Limb (tissue), 2 donors: ENCODE measurements around the gene HYPK.
"Not testable (repeated sequence)": the region's sequence is repeated elsewhere in the genome, so short reads cannot be mapped to it uniquely, and the experiment has no call there.

Experiments
- DNase-seq, 2 donors: peaks; one replicate each; pipeline ENCODE4 v3.0.0-alpha.2; 2016; ENCODE audit errors: extremely low spot score in 2 of 2

Gene HYPK

DNA sequence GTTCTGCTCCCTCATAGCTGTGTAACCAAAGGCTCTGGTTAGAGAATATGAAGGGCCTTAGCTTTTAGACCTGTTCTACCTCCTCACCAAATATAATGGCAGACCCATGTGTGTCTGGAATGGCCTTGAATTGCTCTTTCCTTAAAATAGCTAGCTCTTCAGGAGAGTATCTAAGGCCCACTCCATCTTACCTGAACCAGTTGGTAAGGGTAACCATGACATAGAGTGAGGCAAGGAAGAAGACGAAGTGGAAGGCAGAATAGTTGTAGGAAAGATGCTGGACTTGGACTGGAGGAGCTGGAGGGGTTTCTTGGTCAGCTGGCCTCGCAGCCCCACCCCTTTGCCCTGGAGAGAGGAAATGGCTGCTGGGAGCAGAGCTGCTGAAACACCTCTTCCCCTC is 5.2 kb upstream of the HYPK start:
- DNase-seq, result no peak

DNA sequence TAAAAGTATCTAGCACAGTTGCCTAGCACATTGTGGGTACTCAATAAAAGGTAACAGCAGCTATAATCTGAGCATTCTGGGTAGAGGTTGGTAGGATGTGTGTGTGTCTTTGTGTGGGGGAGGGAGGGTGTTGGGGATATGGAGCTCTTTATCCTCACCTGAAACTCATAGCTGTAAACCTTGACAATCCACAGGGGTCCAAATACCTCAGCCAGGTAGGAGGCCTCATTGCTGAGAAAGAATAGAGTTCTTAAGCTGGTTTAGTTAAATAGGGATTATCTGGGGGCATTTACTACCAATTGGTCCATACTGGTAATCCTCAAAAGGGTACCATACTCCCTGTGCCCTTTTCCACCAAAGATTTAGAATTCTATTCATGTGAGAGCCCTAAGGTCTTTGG is 4.4 kb upstream of the HYPK start:
- no peak for DNase-seq

GRCh38 chr15:43796566-43796965 is 3.8 kb upstream of the HYPK start:
- no peak for DNase-seq

- DNase-seq, result no peak
These were observed 1.0 kb upstream of the HYPK start for GRCh38 chr15:43799209-43799944.

GRCh38 chr15:43799945-43800285 is 484 bp upstream of the HYPK start, which contains the start of gene SERINC4:
Gene SERINC4 (minus strand): TSS chr15:43800220. CDS start chr15:43799986, 234 bp downstream.
- no peak for DNase-seq

DNA sequence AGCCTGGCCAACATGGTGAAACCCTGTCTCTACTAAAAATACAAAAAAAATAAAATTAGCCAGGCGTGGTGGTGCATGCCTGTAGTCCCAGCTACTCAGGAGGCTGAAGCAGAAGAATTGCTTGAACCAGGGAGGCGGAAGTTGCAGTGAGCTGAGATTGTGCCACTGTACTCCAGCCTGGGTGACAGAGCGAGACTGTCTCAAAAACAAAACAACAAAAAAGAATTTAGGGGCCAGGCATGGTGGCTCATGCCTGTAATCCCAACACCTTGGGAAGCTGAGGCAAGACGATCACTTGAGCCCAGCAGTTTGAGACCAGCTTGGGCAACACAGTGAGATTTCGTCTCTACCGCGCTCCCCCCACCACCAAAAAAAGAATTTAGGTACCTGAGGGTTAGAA is 2.3 kb downstream of the HYPK start:
- not testable (repeated sequence) for DNase-seq

DNA sequence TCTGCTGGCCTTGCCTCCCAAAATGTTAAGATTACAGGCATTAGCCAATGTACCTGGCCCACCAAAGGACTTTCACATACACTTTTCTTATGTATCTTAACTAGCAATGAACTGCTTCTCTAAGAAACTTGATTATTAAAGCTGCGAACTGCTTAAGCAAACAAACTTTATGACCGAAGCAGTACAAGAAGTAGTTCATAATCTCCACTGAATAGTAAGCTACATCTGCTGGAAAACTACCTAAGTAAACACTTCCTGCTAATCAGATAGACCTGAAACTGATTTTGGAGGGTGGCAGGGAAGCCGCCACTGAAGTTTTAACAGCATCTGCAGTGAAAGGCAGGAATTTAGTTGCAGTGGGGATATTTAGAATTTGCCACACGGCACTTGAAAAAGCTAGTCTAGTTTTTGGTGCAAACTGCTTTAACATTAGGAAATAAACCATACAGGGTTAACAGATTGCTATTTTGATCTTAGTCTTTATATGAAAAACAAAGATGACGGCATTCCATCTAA is 8.1 kb downstream of the HYPK start:
- no peak for DNase-seq

DNA sequence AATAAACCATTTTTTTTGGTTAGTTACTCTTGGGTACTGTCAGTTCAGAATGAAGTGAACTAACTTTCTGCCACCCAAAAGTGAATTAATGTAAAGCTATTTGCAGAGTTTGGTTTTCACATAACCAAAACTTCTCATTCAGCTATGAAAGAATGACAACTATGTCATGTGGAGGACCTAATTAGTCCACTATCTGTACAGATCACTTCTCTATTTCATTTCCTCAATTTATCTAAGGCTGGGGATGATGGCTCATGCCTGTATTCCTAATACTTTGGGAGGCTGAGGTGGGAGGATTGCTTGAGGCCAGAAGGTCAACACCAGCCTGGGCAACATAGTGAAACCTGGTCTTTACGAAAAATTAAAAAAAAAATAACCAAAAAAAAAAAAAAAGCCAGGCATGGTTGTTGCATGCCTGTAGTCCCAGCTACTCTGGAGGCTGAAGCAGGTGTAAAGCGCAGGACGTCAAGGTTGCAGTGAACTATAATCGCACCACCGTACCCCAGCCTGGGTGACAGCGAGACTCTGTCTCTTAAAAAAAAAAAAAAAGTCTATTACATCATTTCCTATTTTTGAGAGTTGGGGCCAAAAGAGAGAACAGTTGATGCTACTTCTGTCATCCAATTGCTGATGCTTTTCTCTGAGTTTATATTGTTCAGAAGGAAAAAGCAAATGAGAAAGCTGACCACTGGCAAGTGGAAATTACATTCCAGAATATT is 8.7 kb downstream of the HYPK start:
- DNase-seq, result no peak

GRCh38 chr15:43815064-43815463 is 14.7 kb downstream of the HYPK start:
- not testable (repeated sequence) for DNase-seq

- DNase-seq, result no peak
These were observed 21.1 kb downstream of the HYPK start for GRCh38 chr15:43821505-43821904.

DNA sequence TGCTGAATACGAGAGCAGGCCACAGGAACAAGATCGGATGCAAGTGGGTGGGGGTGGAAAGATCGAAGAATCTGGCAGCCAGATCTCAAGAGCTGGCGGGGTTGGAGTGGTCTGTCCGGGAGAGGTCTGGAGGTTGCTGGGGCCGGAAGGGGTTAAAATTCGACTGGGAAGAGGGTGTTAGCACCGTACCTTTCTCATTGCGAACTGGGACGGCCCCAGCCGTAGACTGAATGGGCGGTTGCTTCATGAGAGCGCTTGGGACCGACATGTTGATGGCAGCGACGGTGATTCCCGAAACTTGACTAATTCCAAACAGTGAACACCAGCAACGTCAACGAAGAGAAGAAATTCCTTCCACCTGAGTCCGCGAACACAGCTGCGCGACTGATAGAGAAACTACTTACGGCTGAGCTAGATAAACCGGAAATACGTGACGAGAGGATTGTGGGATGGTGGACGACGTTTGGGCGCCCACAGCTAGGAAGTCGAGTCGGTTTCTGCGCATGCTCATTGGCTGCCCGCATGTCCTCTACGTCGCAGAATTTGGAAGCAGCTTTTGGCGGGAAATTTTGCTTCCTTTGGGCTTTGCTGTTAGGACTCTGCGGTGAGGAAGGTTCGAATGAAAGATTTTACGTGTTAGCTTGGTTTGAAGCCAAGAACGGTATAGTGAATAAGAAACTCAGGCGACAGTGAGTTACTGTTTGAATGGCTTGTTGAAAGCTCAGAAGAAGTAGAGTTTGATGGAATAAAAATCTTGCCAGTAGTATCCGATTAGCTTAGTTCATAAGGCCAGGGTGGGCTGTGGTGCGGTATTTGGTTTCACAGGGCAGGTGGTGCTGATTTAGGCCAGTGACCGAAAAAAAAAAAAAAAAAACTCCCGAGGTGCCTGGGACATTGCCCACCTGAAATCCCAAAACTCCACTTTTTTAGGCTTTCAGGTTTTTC is 24.2 kb downstream of the HYPK start, which contains the start of gene MFAP1:
Gene MFAP1, minus strand, starts transcription at position 389 of the 945 bp plus-strand sequence. Its CDS starts 121 bp downstream, at position 268.
- DNase-seq, result peak; percentile 90 to 98

DNA sequence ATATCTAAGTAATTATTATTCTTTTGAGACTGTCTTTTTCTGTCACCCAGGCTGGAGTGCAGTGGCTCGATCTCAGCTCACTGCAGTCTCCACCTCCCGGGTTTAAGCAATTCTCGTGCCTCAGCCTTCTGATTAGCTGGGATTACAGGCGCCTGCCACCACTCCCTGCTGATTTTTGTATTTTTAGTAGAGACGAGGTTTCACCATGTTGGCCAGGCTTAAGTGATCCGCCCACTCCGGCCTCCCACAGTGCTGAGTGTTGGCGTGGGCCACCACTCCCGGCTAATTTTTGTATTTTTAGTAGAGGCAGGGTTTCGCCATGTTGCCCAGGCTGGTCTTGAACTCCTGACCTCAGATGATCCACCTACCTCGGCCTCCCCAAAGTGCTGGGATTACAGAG is 24.9 kb downstream of the HYPK start:
- DNase-seq, result not testable (repeated sequence)

DNA sequence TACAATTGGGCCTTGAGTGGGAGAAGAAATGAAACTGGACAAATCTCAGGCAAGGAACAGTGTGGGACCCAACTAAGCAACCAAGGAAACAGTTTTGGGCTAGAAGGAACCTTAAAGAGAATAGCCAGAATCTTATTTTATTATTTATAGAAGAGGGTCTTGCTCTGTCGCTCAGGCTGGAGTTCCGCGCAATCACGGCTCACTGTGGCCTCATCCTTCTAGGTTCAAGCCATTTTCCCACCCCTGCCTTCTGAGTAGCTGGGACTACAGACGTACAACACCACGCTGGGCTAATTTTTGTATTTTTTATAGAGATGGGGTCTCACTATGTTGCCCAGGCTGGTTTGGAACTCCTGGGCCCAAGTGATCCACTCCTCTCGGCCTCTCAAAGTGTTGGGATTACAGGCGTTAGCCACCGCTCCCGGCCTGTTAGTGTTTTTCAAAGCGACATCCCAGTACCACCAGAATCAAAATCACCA is 25.7 kb downstream of the HYPK start:
- DNase-seq, result no peak

GRCh38 chr15:43826508-43827341 is 26.3 kb downstream of the HYPK start, which contains the start of gene WDR76:
Gene WDR76 (plus strand): TSS chr15:43827002. CDS start chr15:43827033, 31 bp downstream.
- peak; percentile 81 to 82 for DNase-seq

DNA sequence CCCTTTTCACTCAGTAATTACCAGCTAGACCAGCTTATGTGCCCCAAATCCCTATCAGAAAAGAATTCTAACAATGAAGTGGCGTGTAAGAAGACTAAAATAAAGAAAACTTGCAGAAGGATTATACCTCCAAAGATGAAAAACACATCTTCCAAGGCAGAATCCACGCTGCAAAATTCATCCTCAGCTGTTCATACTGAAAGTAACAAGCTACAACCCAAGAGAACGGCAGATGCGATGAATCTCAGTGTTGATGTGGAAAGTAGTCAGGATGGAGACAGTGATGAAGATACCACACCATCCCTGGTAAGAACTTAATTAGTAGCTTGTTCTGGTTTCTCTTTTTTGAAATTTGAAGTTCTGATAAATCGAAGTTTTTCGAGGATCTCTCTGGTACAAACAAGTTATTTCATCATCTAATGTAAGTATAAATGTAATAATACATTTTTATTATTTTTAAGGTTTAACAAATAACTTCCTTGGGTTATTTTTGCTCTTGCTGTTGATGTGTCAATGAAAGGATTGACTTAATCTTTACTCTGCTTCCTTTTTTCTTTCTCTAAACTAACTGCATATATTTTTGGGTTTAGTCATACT is 27.8 kb downstream of the HYPK start:
- DNase-seq, result no peak

DNA sequence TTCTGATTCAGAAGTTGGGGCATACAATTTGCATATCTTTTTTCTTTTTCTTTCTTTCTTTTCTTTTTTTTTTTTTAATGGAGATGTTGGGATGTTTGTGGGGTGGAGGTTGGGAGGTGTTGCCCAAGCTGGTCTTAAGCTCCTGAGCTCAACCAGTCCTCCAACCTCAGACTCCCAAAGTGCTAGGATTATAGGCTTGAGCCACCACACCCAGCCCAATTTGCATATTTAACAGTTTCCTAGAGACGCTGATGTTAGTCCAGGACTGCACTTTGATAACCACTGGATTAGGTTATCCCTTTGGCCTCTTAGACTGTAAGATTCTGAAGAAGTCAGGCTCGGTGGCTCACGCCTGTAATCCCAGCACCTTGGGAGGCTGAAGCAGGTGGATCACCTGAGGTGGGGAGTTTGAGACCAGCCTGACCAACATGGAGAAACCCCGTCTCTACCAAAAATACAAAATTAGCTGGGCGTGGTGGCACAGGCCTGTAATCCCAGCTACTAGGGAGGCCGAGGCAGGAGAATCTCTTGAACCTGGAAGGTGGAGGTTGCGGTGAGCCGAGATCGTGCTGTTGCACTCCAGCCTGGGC is 29.6 kb downstream of the HYPK start:
- DNase-seq, result not testable (repeated sequence)

- DNase-seq, result not testable (repeated sequence)
These were observed 30.4 kb downstream of the HYPK start for GRCh38 chr15:43830691-43831275.

DNA sequence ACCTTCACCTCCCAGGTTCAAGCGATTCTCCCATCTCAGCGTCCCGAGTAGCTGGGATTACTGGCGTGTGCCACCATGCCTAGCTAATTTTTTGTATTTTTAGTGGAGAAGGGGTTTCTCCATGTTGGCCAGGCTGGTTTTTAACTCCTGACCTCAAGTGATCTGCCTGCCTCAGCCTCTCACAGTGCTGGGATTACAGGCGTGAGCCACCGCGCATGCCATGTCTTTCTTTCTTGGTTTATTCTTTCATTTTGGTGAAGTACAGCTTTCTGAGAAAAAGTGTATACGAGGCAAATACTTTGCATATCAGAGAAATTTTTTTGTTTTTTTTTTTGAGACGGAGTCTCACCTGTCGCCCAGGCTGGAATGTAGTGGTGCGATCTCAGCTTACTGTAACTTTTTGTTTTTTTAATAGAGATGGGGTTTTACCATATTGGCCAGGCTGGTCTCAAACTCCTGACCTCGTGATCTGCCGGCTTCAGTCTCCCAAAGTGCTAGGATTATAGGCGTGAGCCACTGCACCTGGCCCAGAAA is 31.2 kb downstream of the HYPK start:
- not testable (repeated sequence) for DNase-seq

DNA sequence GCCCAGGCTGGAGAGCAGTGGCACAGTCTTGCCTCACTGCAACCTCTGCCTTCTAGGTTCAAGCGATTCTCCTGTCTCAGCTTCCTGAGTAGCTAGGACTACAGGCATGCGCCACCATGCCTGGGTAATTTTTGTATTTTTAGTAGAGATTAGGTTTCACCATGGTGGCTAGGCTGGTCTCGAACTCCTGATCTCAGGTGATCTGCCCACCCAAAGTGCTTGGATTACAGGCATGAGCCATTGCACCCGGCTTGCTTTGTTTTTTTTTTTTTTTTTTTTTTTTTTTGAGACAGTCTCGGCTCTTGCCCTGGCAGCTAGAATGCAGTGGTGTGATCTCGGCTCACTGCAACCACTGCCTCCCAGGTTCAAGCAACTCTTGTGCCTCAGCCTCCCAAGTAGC is 32.1 kb downstream of the HYPK start:
- not testable (repeated sequence) for DNase-seq
